HepG2 (cell line): ENCODE measurements around the gene GLIPR1L2. TPM values are rescaled to one million over a fixed set of nuclear protein-coding genes. Genes with fewer than 3 reads are reported as not detected.

Experiments used
- BORCS8-MEF2B ChIP-seq: sonication (generic); formaldehyde crosslinking; IDR thresholded peaks from 2 replicates; pipeline ENCODE4 v1.8.0; 2022; ENCODE audit warnings: mild to moderate bottlenecking, missing genetic modification reagents
- FOXK1 ChIP-seq: sonication (generic); formaldehyde crosslinking; IDR thresholded peaks from 2 replicates; pipeline ENCODE4 v1.4.0; 2020; ENCODE audit warnings: low read depth, missing genetic modification reagents, borderline replicate concordance
- HNRNPLL ChIP-seq: fragments of 200-400 bp; formaldehyde crosslinking; IDR thresholded peaks from 2 replicates; pipeline ENCODE4 v1.6.1; 2017; ENCODE audit warnings: mild to moderate bottlenecking, low read depth, low read length; ENCODE audit not compliant: poor library complexity, severe bottlenecking
- MEIS1 ChIP-seq: sonication (generic); formaldehyde crosslinking; IDR thresholded peaks from 2 replicates; pipeline ENCODE4 v1.9.0; 2021; ENCODE audit warnings: mild to moderate bottlenecking, missing genetic modification reagents, moderate library complexity, borderline replicate concordance
- NAIF1 ChIP-seq: sonication (generic); formaldehyde crosslinking; IDR thresholded peaks from 2 replicates; pipeline ENCODE4 v1.5.0; 2020; ENCODE audit warnings: mild to moderate bottlenecking, missing genetic modification reagents, borderline replicate concordance
- RARA ChIP-seq: IDR thresholded peaks from 2 replicates; pipeline ENCODE4 v1.6.1; 2016; ENCODE audit warnings: missing genetic modification reagents, missing compliant biosample characterization
- RARG ChIP-seq: sonication (generic); formaldehyde crosslinking; IDR thresholded peaks from 2 replicates; pipeline ENCODE4 v1.4.0; 2020; ENCODE audit warnings: low read depth, mild to moderate bottlenecking, missing genetic modification reagents
- RXRA ChIP-seq: sonication (generic); formaldehyde crosslinking; IDR thresholded peaks from 2 replicates; pipeline ENCODE4 v1.5.1; 2020; ENCODE audit warnings: missing genetic modification reagents
- SMAD1 ChIP-seq: sonication (generic); formaldehyde crosslinking; IDR thresholded peaks from 2 replicates; pipeline ENCODE4 v1.4.0; 2020; ENCODE audit warnings: missing genetic modification reagents, low read depth, mild to moderate bottlenecking, borderline replicate concordance
- U2AF1 ChIP-seq: fragments of 200-400 bp; formaldehyde crosslinking; optimal IDR thresholded peaks from 2 replicates; pipeline ENCODE3; 2017; ENCODE audit warnings: mild to moderate bottlenecking, low read depth, low read length
- ZNF136 ChIP-seq: sonication (generic); formaldehyde crosslinking; IDR thresholded peaks from 2 replicates; pipeline ENCODE4 v1.8.1; 2022; ENCODE audit warnings: low read depth, mild to moderate bottlenecking, moderate library complexity, missing genetic modification reagents
- ZNF33B ChIP-seq: sonication (generic); formaldehyde crosslinking; IDR thresholded peaks from 2 replicates; pipeline ENCODE4 v1.5.1; 2020; ENCODE audit warnings: mild to moderate bottlenecking, missing genetic modification reagents
- ZNF431 ChIP-seq: sonication (generic); formaldehyde crosslinking; IDR thresholded peaks from 2 replicates; pipeline ENCODE4 v1.9.0; 2022; ENCODE audit warnings: missing genetic modification reagents, low read depth, mild to moderate bottlenecking, borderline replicate concordance
- ZNF549 ChIP-seq: sonication (generic); formaldehyde crosslinking; IDR thresholded peaks from 2 replicates; pipeline ENCODE4 v1.5.0; 2020; ENCODE audit warnings: missing genetic modification reagents
- ZNF577 ChIP-seq: sonication (generic); formaldehyde crosslinking; IDR thresholded peaks from 2 replicates; pipeline ENCODE4 v1.4.0; 2020; ENCODE audit warnings: mild to moderate bottlenecking, low read depth, missing genetic modification reagents, borderline replicate concordance
- ZNF614 ChIP-seq: IDR thresholded peaks from 2 replicates; pipeline ENCODE4 v1.6.1; 2018; ENCODE audit warnings: missing biosample characterization, missing genetic modification reagents, inconsistent platforms, borderline replicate concordance
- ZNF672 ChIP-seq: sonication (generic); formaldehyde crosslinking; IDR thresholded peaks from 2 replicates; pipeline ENCODE4 v1.8.1; 2022; ENCODE audit warnings: missing genetic modification reagents
- ZNF776 ChIP-seq: sonication (generic); formaldehyde crosslinking; IDR thresholded peaks from 2 replicates; pipeline ENCODE4 v1.4.0; 2020; ENCODE audit warnings: mild to moderate bottlenecking, missing genetic modification reagents
- ZSCAN25 ChIP-seq: sonication (generic); formaldehyde crosslinking; IDR thresholded peaks from 2 replicates; pipeline ENCODE4 v1.8.0; 2022; ENCODE audit warnings: mild to moderate bottlenecking, missing genetic modification reagents
- polyA plus RNA-seq, 8 experiments: library from polyadenylated mRNA; depleted of rRNA in 3 of 8; stranded (reverse) in 7 of 8; unstranded in 1 of 8; fragments of >200 nt; fragmentation: Illumina TruSeq in 4 of 8; extraction: Trizol in 4 of 8; gene quantifications; 2 replicates each; pipeline versions ENCODE4 v1.2.1 to v1.2.3, GENCODE V29; 2011 to 2016; ENCODE audit warnings: low read depth in 4 of 8, missing spikeins in 1 of 8, mixed read lengths in 1 of 8; ENCODE audit not compliant: insufficient read depth in 1 of 8
- total RNA-seq, 5 experiments: library from RNA; depleted of rRNA; stranded (reverse); fragments of >200 nt; fragmentation: Illumina TruSeq; extraction: Trizol; gene quantifications; 2 replicates each; pipeline ENCODE4 v1.2.3, GENCODE V29; 2016; ENCODE audit warnings: low read depth in 1 of 5
- TF ChIP-seq, protein P1 (sequence below): sonication (generic); formaldehyde crosslinking; IDR thresholded peaks from 2 replicates; pipeline ENCODE4 v1.4.0; 2020; ENCODE audit warnings: mild to moderate bottlenecking, missing genetic modification reagents
- TF ChIP-seq, protein P2 (sequence below): sonication (generic); formaldehyde crosslinking; IDR thresholded peaks from 2 replicates; pipeline ENCODE4 v1.5.0; 2020; ENCODE audit warnings: missing genetic modification reagents
- TF ChIP-seq, protein P3 (sequence below): sonication (generic); formaldehyde crosslinking; IDR thresholded peaks from 2 replicates; pipeline ENCODE4 v1.8.0; 2022; ENCODE audit warnings: missing genetic modification reagents, low read depth, mild to moderate bottlenecking, borderline replicate concordance
- TF ChIP-seq, protein P4 (sequence below): sonication (generic); formaldehyde crosslinking; IDR thresholded peaks from 2 replicates; pipeline ENCODE4 v1.8.1; 2023; ENCODE audit warnings: mild to moderate bottlenecking, inconsistent platforms, moderate library complexity, missing genetic modification reagents, borderline replicate concordance

Gene GLIPR1L2
- total and polyA plus RNA-seq, 2 of the 13 experiments (the other 11 are each of a cell fraction or from before 2014, with no cell fraction given), result not detected

DNA sequence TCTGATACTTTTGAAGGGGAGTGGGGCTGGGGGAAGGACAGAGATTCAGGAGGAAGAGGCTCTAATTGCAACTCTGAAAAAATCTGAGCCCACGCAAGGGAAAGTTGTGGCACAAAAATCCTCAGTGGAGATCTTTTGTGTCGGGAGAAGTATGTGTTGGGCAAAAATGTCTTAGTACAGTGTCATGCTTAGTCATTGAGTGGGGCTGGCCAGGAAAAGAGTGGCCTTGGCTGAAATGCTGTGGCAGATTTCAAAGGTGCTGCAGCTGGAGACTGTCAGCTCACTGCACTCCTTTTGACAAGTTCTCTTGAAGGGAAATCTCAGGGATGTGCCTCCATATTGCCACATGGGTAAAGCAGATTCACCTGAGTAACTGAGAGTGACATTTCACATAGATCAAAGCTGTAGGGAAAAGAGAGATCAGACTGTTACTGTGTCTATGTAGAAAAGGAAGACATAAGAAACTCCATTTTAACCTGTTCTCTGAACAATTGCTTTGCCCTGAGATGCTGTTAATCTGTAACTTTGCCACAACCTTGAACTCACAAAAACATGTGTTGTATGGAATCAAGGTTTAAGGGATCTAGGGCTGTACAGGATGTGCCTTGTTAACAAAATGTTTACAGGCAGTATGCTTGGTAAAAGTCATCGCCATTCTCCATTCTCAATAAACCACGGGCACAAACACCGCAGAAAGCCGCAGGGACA is 53.7 kb downstream of the GLIPR1L2 start (continued):
- TF ChIP-seq, protein P1, sequence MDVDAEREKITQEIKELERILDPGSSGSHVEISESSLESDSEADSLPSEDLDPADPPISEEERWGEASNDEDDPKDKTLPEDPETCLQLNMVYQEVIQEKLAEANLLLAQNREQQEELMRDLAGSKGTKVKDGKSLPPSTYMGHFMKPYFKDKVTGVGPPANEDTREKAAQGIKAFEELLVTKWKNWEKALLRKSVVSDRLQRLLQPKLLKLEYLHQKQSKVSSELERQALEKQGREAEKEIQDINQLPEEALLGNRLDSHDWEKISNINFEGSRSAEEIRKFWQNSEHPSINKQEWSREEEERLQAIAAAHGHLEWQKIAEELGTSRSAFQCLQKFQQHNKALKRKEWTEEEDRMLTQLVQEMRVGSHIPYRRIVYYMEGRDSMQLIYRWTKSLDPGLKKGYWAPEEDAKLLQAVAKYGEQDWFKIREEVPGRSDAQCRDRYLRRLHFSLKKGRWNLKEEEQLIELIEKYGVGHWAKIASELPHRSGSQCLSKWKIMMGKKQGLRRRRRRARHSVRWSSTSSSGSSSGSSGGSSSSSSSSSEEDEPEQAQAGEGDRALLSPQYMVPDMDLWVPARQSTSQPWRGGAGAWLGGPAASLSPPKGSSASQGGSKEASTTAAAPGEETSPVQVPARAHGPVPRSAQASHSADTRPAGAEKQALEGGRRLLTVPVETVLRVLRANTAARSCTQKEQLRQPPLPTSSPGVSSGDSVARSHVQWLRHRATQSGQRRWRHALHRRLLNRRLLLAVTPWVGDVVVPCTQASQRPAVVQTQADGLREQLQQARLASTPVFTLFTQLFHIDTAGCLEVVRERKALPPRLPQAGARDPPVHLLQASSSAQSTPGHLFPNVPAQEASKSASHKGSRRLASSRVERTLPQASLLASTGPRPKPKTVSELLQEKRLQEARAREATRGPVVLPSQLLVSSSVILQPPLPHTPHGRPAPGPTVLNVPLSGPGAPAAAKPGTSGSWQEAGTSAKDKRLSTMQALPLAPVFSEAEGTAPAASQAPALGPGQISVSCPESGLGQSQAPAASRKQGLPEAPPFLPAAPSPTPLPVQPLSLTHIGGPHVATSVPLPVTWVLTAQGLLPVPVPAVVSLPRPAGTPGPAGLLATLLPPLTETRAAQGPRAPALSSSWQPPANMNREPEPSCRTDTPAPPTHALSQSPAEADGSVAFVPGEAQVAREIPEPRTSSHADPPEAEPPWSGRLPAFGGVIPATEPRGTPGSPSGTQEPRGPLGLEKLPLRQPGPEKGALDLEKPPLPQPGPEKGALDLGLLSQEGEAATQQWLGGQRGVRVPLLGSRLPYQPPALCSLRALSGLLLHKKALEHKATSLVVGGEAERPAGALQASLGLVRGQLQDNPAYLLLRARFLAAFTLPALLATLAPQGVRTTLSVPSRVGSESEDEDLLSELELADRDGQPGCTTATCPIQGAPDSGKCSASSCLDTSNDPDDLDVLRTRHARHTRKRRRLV, result no peak
- no peak for TF ChIP-seq ZNF431 (CRISPR knock-in tag)
- TF ChIP-seq, protein P2, sequence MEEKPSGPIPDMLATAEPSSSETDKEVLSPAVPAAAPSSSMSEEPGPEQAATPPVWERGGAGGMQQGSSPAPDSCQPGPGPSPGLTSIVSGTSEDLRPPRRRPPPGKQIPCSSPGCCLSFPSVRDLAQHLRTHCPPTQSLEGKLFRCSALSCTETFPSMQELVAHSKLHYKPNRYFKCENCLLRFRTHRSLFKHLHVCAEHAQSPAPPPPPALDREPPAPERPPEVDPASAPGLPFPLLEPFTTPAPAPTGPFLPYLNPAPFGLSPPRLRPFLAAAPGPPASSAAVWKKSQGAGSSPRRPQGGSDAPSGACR (CRISPR knock-in tag), result no peak
- TF ChIP-seq ZNF776 (CRISPR knock-in tag), result no peak
- TF ChIP-seq ZSCAN25 (CRISPR knock-in tag), result no peak
- TF ChIP-seq, protein P3, sequence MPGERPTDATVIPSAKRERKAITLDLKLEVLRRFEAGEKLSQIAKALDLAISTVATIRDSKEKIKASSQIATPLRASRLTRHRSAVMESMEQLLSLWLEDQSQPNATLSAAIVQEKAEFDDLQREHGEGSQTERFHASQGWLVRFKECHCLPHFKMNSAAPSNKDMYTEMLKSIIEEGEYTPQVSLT (CRISPR knock-in tag), result no peak
- no peak for TF ChIP-seq U2AF1
- no peak for TF ChIP-seq ZNF33B (CRISPR knock-in tag)
- 0 out of 2 replicates have a peak, but pooled peaks have one; percentile 48 for TF ChIP-seq FOXK1 (CRISPR knock-in tag)
- no peak for TF ChIP-seq ZNF672 (CRISPR knock-in tag)
- TF ChIP-seq, protein P4, sequence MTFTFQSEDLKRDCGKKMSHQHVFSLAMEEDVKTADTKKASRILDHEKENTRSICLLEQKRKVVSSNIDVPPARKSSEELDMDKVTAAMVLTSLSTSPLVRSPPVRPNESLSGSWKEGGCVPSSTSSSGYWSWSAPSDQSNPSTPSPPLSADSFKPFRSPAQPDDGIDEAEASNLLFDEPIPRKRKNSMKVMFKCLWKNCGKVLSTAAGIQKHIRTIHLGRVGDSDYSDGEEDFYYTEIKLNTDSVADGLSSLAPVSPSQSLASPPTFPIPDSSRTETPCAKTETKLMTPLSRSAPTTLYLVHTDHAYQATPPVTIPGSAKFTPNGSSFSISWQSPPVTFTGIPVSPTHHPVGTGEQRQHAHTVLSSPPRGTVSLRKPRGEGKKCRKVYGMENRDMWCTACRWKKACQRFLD (CRISPR knock-in tag), result no peak
- TF ChIP-seq BORCS8-MEF2B, result no peak
- TF ChIP-seq ZNF614 (CRISPR knock-in tag), result no peak
- TF ChIP-seq RARA (CRISPR knock-in tag), result peak; percentile 89
- no peak for TF ChIP-seq RARG (CRISPR knock-in tag)
- no peak for TF ChIP-seq NAIF1
- TF ChIP-seq ZNF577 (CRISPR knock-in tag), result no peak
- TF ChIP-seq SMAD1, result no peak
- TF ChIP-seq MEIS1, result 0 out of 2 replicates have a peak, but pooled peaks have one; percentile 38
- TF ChIP-seq HNRNPLL, result no peak
- no peak for TF ChIP-seq ZNF136 (CRISPR knock-in tag)
- no peak for TF ChIP-seq ZNF549 (CRISPR knock-in tag)
- no peak; the same call in 1 of the 2 replicates for TF ChIP-seq RXRA
